CD4-positive, alpha-beta T cell treated with Interleukin-15 for 1 hour (primary cell): ENCODE measurements around the gene CDA.

Experiments
- DNase-seq: peaks from one replicate; pipeline ENCODE4 v3.0.0-alpha.2; 2020

CDA gene

GRCh38 chr1:20658166-20658915, 69.4 kb downstream of the CDA start:
- DNase-seq: no peak

GRCh38 chr1:20660363-20660762, 71.5 kb downstream of the CDA start:
- no peak for DNase-seq

GRCh38 chr1:20660847-20661206, 71.9 kb downstream of the CDA start:
- no peak for DNase-seq

GRCh38 chr1:20661207-20662109, 72.6 kb downstream of the CDA start, which contains the start of gene DDOST:
Gene DDOST (minus strand): TSS chr1:20661369. CDS start chr1:20661350, 19 bp downstream.
- peak; percentile 96 for DNase-seq

GRCh38 chr1:20662110-20662475, 73.2 kb downstream of the CDA start:
- no peak for DNase-seq

GRCh38 chr1:20663365-20663764, 74.5 kb downstream of the CDA start:
- no peak for DNase-seq

- DNase-seq: no peak
Observed at GRCh38 chr1:20663969-20664715, 75.2 kb downstream of the CDA start.

GRCh38 chr1:20665726-20666125, 76.8 kb downstream of the CDA start:
- no peak for DNase-seq

- no peak for DNase-seq
Observed at GRCh38 chr1:20666146-20666545, 77.2 kb downstream of the CDA start.

- DNase-seq: no peak
Observed at GRCh38 chr1:20666804-20667203, 77.9 kb downstream of the CDA start.
